ENCODE measurements around the gene ARHGAP6.

Gene ARHGAP6

GRCh38 chrX:11421805-11422524 lies 243.8 kb downstream of the ARHGAP6 start:
- no peak for DNase-seq

GRCh38 chrX:11420851-11421250 lies 244.9 kb downstream of the ARHGAP6 start:
- no peak for DNase-seq

DNA sequence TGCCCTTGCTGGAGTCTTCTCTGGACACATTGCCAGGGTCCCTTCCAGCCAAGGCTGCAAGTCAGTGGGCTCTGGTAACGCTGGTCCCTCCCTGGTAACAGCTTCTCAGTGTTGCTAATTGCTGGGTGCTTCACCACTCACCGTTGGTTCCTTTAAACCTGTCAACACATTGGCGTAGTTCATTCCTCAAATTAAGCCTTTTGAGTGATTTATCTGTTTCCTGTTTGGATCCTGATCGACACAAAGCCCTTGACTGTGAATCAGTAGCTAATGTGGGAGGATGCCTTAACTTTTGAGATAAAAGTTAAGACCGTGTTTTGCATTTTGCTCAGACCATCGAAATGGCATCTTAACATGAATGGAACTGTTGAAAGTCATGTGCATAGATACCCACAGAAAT lies 246.6 kb downstream of the ARHGAP6 start:
- DNase-seq = no peak

- no peak for DNase-seq
These were observed 249.1 kb downstream of the ARHGAP6 start for GRCh38 chrX:11416600-11416999.

GRCh38 chrX:11414091-11414490 lies 251.6 kb downstream of the ARHGAP6 start:
- no peak for DNase-seq

- DNase-seq = peak; percentile 12
These were observed 252.8 kb downstream of the ARHGAP6 start for GRCh38 chrX:11412715-11413623.

GRCh38 chrX:11409957-11410356 lies 255.8 kb downstream of the ARHGAP6 start:
- no peak for DNase-seq

GRCh38 chrX:11408783-11409182 lies 256.9 kb downstream of the ARHGAP6 start:
- no peak for DNase-seq

GRCh38 chrX:11408109-11408405 lies 257.7 kb downstream of the ARHGAP6 start:
- DNase-seq = no peak

- DNase-seq = no peak
These were observed 258.2 kb downstream of the ARHGAP6 start for GRCh38 chrX:11407331-11408108.

GRCh38 chrX:11406109-11406765 lies 259.5 kb downstream of the ARHGAP6 start:
- peak; percentile 19 for DNase-seq

- no peak for DNase-seq
These were observed 262.1 kb downstream of the ARHGAP6 start for GRCh38 chrX:11403631-11404030.

GRCh38 chrX:11401966-11402365 lies 263.8 kb downstream of the ARHGAP6 start:
- DNase-seq = no peak

DNA sequence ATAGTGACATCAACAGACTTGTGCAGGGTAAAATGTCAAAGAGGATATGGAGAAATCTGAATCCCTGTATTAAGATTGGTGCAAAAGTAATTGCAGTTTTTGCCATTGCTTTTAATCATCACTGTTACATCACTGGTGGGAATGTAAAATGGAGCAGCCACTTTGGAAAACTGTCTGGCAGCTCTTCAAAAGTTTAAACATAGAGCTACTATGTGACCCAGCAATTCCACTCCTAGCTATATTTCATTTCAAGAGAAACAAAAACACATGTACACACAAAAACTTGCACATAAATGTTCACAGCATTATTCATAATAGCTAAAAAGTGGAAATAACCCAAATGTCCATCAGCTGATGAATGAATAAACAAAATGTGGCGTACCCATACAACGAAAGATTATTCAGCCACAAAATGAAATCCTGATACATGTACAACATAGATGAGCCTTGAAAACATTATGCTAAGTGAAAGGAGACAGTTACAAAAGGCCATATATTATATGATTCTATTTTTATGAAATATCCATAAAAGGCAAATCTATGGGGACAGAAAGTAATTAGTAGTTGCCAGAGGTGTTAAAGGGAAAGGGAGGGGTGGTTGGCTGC lies 266.1 kb downstream of the ARHGAP6 start:
- no peak for DNase-seq

- DNase-seq = no peak
These were observed 266.9 kb downstream of the ARHGAP6 start for GRCh38 chrX:11398785-11399184.

- no peak for DNase-seq
These were observed 267.6 kb downstream of the ARHGAP6 start for GRCh38 chrX:11398139-11398538.

DNA sequence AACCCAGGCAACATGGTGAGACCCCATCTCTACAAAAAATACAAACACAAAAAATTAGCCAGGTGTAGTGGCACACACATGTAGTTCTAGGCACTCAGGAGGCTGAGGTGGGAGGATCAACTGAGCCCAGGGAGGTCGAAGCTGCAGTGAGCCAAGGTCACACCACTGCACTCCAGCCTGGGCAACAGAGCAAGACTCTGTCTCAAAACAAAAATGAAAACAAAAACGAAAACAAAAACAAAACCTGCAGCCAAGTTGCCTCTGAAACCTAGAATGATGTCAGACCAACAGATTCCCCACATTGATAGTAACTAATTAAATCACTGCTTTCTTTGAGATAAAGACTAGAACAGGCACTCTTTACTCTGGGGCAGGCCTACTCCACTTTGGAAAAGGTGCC lies 268.0 kb downstream of the ARHGAP6 start:
- no peak for DNase-seq

GRCh38 chrX:11395859-11396258 lies 269.9 kb downstream of the ARHGAP6 start:
- DNase-seq = no peak

DNA sequence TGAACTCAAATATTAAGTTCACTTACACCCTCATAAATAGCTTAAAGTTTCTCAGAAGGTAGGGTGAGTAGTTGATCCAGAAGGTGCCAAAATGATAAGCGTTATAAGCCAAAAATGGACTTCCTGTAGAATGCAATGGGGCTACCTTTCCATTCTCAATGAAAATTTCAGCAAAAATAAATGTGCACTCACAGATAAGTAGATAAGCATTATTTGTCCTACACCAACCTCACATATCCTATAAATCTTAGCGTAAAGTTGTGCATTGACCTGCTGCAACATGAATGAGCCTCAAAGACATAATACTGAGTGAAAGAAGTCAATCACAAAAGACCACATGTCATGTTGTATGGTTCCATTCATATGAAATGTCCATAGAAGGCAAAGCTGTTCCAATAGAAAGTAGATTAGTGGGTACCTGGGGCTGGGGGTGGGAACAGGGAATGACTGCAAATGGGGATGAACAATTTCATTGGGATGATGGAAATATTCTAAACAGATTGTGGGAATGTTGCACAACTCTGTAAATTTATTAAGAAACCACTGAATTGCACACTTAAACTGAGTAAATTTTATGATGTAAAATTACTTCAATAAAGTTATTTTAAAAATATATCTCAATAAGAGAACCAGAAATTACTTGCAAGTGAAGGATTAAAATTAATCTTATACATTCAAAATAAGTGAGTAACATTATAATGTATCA lies 271.6 kb downstream of the ARHGAP6 start:
- no peak for DNase-seq

- DNase-seq = no peak
These were observed 278.9 kb downstream of the ARHGAP6 start for GRCh38 chrX:11386812-11387211.

GRCh38 chrX:11386001-11386523 lies 279.7 kb downstream of the ARHGAP6 start:
- DNase-seq = peak; percentile 70

GRCh38 chrX:11382930-11383329 lies 282.8 kb downstream of the ARHGAP6 start:
- no peak for DNase-seq

Data from EL (cell line).